Erythroblast (primary cell): ENCODE data around the gene E2F4.

Experiments
- GATA1 ChIP-seq: IDR thresholded peaks from 2 replicates; pipeline ENCODE4 v1.6.1; 2011; ENCODE audit warnings: low read depth, mild to moderate bottlenecking, control low read depth, low read length, moderate library complexity
- POLR2A ChIP-seq: IDR thresholded peaks from 2 replicates; pipeline ENCODE4 v1.6.1; 2011; ENCODE audit warnings: mild to moderate bottlenecking, low read length

DNA sequence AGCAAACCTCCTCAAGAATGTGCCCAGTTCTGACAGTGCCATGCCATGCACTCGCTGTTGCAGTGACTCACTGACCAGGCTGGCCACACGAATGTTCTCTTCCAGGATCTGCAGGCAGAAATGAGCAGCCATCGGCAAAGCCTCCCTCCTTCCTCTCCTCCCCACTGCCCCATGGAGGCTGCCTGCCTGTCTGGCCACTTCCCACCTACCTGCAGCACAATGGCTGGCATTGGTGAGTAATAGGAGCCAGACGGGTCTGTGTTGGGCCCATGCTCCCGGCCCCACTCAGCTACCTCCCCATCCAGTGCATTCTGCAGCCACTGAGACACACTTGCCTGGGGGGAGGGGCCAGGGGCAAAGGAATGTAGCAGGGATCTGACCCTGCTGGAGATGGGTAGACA is 5.4 kb upstream of the E2F4 start:
- TF ChIP-seq POLR2A = no peak
- no peak for TF ChIP-seq GATA1
